HG03060 (cell line): ENCODE results near the gene EXOC6.
"Not testable (repeated sequence)": the region's sequence is repeated elsewhere in the genome, so short reads cannot be mapped to it uniquely, and the experiment has no call there.

Experiments
- ATAC-seq: cut with Tn5 transposase; IDR thresholded peaks from one replicate; pipeline ENCODE4 v1.9.1; 2021; ENCODE audit warnings: low read depth, moderate number of reproducible peaks; ENCODE audit not compliant: unreplicated experiment

EXOC6 gene

GRCh38 chr10:92929896-92930295 lies 81.6 kb downstream of the EXOC6 start:
- ATAC-seq = no peak

DNA sequence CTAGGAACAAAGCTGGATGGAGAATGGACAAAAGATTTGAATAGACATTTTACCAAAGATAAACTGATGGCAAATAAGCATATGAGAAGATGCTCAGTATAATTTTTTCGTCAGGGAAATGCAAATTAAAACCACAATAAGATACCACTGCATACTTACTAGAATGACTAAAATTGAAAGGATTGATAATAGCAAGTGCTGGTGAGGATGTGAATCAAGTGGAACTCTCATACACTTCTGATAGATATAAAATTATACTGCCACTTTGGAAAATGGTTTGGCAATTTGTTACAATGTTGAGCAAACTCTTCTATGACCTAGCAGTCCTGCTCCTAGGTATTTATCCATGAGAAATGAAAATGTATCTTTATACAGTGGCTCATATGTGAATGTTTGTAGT lies 83.3 kb downstream of the EXOC6 start:
- ATAC-seq = no peak

- ATAC-seq = no peak
Measured at GRCh38 chr10:92937876-92938275, 89.6 kb downstream of the EXOC6 start.

DNA sequence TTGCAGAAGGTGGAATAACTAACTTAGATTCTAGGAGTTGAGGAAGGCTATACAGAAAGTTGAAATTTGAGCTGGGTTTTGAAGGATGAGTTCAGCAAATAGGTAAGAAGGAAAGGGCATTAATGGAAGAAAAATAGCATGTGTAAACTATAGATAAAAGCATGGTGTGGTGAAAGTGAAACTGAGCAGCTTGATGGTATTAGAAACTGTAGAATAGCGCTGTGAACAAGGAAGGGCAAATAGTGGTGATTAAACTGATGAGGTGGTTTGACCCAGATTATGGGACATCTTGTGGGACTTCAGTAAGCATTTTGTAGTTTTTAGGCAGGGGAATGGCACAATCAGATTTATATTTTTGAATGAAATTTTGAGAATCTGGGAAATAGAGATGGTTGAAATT lies 90.5 kb downstream of the EXOC6 start:
- ATAC-seq = no peak

- ATAC-seq = no peak
Measured at GRCh38 chr10:92942226-92942625, 93.9 kb downstream of the EXOC6 start.

- no peak for ATAC-seq
Measured at GRCh38 chr10:92946491-92946890, 98.2 kb downstream of the EXOC6 start.

GRCh38 chr10:92952573-92952972 lies 104.3 kb downstream of the EXOC6 start:
- not testable (repeated sequence) for ATAC-seq

- ATAC-seq = no peak
Measured at GRCh38 chr10:92957223-92958010, 109.1 kb downstream of the EXOC6 start.

DNA sequence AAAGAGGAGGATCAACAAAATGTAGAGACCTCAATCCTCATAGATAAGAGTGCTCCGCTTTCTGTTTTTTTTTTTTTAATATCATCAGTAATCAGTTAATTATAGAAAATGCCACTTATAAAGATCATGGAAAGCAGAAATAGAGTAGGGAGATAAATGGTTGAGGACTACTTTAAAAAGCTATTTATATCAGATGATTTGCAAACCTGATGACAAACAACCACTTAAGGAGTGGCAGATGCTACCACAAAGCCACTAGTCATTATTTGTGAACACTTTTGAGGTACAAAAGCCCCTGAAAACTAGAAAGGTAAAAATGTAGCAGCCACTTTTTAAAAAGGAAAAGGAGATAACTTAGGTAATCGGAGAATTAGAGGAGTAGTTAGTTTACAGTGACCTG lies 113.3 kb downstream of the EXOC6 start:
- no peak for ATAC-seq

- ATAC-seq = no peak
Measured at GRCh38 chr10:92965314-92965713, 117.0 kb downstream of the EXOC6 start.

DNA sequence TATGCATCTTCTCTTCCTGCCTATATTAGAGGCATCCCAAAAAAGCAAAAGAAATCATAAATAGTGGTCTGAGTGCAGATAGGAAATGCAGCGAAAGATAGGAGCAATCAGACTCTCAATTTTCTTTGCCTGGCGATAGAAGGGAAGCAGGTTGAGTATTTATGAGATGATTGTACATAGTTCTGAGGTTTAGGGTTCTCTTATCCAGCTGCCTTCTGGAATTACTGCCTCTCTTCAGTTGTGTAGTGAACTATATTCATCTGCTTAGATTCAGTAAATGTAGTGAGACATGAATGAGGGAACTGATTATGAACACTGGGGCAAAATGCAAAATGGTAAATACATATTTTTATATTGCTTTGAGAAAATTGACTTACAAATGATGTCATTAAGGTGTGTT lies 119.3 kb downstream of the EXOC6 start:
- no peak for ATAC-seq

DNA sequence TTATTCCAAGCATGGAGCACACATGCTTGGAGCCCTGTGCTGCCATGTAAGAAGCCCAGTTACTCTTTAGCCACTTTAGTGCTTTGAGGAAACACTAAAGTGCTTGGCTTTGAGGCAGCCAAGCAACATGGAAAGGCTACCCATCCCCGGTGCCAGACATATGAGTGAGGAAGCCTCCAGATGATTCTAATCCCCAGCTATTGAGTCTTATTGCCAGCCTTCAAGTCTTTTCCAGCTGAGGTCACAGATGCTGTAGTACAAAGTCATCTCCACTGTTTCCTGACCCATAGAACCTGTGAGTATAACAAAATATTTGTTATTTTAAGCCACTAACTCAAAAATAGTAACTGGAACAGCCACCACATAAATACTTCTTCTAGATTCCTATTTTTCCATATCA lies 120.8 kb downstream of the EXOC6 start:
- ATAC-seq = no peak

- no peak for ATAC-seq
Measured at GRCh38 chr10:92970301-92971070, 122.2 kb downstream of the EXOC6 start.

- no peak for ATAC-seq
Measured at GRCh38 chr10:92972066-92972870, 123.9 kb downstream of the EXOC6 start.

DNA sequence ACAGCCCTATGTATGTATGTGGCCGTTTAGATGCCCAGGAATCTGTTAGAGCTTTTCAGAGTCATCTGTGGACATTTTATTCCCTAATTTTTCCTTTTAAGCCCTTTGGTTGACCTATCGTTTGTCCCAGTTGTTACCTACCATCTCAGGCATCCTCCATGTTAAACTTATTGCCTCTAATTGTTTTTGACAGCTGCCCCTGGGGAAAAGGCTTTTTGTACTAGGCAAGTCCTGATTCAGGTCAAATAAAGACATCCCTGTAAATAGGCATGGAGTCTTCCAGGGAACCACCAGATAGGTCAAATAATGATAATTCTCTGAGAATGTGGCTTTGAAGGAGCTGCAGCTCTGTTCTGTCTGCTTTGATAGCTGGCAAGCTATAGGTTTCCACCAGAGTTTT lies 124.6 kb downstream of the EXOC6 start:
- no peak for ATAC-seq

- not testable (repeated sequence) for ATAC-seq
Measured at GRCh38 chr10:92976278-92976677, 128.0 kb downstream of the EXOC6 start.

DNA sequence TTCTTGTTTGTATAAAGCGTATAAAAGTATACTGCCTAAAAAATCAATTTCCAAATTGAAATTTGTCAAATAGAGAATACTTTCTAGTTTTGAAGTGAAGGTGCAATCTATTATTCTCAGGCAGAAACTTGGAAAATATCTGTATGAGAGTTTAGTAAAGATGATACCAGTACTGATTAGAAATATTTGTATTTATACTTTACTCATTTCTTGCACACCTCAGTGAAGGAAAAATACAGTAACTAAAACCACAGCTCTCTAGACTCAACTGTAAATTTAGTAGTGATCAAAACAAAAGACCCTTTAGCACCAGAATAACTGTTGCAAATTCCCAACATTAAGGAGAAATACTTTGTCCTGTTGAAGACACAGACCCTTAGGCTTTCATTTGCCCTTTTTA lies 140.9 kb downstream of the EXOC6 start:
- ATAC-seq = no peak

DNA sequence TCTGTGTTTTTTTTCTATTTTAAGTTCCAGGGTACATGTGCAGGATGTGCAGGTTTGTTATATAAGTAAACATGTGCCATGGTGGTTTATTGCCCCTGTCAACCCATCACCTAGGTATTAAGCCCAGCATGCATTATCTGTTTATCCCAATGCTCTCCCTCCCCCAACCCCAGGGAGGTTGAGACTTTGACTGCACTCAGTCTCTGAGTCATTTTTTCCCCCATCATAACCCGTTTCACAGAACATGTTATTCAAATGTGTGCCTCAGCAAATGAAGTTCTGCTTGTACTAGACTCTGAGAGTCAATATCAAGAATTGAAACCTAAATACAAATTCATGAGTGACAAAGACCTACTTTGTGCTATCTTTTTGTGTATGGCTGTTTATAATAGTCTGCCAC lies 142.3 kb downstream of the EXOC6 start:
- no peak for ATAC-seq

- ATAC-seq = no peak
Measured at GRCh38 chr10:92991513-92991912, 143.2 kb downstream of the EXOC6 start.

GRCh38 chr10:92993699-92994272 lies 145.5 kb downstream of the EXOC6 start:
- ATAC-seq = no peak

GRCh38 chr10:92995509-92995908 lies 147.2 kb downstream of the EXOC6 start:
- no peak for ATAC-seq
